ENCODE results near the gene GMPS. TPM values are rescaled to one million over a fixed set of nuclear protein-coding genes. Genes with fewer than 3 reads are reported as not detected.
"Not testable (repeated sequence)": the region's sequence is repeated elsewhere in the genome, so short reads cannot be mapped to it uniquely, and the experiment has no call there.

GMPS gene
- total and polyA plus RNA-seq, 12 donors = 10.2 to 34.5 (median 29.6) TPM

DNA sequence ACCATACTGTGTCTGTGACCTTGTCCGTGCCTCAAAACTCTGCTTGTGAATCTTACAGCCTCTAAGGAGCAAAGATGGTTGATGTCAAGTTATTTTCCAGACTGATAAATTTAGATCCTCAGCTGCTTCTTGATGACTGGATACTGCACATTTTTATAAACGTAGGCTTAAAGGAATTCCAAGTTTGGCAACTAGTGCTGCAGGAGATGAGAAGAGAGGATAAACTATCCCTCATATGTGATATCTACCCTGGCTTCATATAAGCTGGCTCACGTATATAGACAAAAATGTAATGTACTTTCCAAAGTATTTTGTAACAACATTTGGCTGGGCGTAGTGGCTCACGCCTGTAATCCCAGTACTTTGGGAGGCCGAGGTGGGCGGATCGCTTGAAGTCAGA lies 89.6 kb downstream of the GMPS start:
- 77% methylated on average over 8 of the region's 8 CpGs for WGBS, 2 donors
- Histone ChIP-seq H3K36me3 (no peaks in the 10 kb centered on the region), H3K27ac (peak overlapping the region in 1 of 10 donors; percentile 23), H3K4me3 (no peak overlapping the region), H3K27me3 (no peaks in the 10 kb centered on the region), H3K4me1 (no peaks in the 10 kb centered on the region), H3K9me3 (peaks cover 0 to 8% (median 0%) of the 10 kb centered on the region in 11 donors)
- intact Hi-C loops (cut with DNase I) = no loop called here
- TF ChIP-seq, protein P1, sequence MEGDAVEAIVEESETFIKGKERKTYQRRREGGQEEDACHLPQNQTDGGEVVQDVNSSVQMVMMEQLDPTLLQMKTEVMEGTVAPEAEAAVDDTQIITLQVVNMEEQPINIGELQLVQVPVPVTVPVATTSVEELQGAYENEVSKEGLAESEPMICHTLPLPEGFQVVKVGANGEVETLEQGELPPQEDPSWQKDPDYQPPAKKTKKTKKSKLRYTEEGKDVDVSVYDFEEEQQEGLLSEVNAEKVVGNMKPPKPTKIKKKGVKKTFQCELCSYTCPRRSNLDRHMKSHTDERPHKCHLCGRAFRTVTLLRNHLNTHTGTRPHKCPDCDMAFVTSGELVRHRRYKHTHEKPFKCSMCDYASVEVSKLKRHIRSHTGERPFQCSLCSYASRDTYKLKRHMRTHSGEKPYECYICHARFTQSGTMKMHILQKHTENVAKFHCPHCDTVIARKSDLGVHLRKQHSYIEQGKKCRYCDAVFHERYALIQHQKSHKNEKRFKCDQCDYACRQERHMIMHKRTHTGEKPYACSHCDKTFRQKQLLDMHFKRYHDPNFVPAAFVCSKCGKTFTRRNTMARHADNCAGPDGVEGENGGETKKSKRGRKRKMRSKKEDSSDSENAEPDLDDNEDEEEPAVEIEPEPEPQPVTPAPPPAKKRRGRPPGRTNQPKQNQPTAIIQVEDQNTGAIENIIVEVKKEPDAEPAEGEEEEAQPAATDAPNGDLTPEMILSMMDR (IDR thresholded peaks at IDR 0.05) = no peak
- ATAC-seq (peak in 3 of 8 donors; percentile 22 to 60 (median 25)), DNase-seq (no peak)

DNA sequence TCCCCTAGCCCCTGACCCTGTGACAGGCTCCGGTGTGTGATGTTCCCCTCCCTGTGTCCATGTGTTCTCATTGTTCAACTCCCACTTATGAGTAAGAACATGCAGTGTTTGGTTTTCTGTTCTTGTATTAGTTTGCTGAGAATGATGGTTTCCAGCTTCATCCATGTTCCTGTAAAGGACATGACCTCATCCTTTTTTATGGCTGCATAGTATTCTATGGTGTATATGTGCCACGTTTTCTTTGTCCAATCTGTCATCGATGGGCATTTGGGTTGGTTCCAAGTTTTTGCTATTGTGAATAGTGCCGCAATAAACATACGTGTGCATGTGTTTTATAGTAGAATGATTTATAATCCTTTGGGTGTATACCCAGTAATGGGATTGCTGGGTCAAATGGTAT lies 90.6 kb downstream of the GMPS start:
- intact Hi-C loops (cut with DNase I); ATAC-seq; H3K27me3 ChIP-seq; H3K4me3 ChIP-seq; H3K27ac ChIP-seq; H3K9me3 ChIP-seq; H3K36me3 ChIP-seq; DNase-seq; H3K4me1 ChIP-seq: not testable (repeated sequence)
- WGBS, 2 donors = 93 to 96% methylated on average over 5 of the region's 5 CpGs

DNA sequence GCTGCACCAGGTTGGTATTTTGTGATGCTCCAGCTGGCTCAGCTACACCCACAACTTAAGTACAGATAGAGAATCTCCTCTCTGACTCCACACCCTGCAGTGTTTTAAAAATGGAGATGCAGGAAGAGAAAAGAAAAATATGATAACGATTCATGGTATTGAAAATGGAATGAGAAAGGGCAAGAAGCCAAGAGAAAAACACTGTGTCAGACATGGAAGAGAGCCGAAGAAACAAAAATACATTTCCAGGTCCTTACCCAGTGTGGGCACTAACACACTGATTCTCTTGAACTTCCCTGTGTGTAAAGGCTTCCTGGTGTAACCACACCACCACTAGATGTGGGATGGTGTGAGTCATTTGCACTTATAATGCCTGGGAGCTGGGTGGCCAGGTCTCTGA lies 93.1 kb downstream of the GMPS start:
- Histone ChIP-seq H3K9me3 (peaks cover 0 to 5% (median 0%) of the 10 kb centered on the region in 11 donors), H3K27ac (no peak overlapping the region), H3K4me1 (no peaks in the 10 kb centered on the region), H3K4me3 (no peak overlapping the region), H3K27me3 (no peaks in the 10 kb centered on the region), H3K36me3 (no peaks in the 10 kb centered on the region)
- 54 to 61% methylated on average over 2 of the region's 2 CpGs for WGBS, 2 donors
- no peak for ATAC-seq
- DNase-seq = no peak
- intact Hi-C loops (cut with DNase I) = no loop called here
- TF ChIP-seq, protein P1 (IDR thresholded peaks at IDR 0.05) = no peak

DNA sequence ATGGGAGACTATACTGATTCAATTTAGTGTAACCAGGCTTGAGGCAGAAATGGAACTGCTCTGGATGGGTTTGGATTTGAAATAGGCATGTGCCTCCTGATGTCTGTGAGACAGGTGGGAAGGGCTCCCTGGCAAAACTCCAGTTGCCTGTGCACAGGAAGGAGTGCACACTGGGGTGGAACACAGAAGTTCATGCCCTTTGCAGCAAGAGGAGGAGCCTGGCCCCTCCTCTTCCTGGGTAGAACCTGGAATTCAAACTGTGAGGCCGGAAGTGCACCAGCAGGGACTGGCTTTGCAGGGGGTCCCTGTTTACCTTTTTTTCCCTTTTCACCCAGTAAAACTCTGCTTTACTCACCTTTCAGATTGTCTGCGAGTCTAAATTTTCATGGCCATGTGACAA lies 99.9 kb downstream of the GMPS start:
- intact Hi-C loops (cut with DNase I) = no loop called here
- Histone ChIP-seq H3K9me3 (no peaks in the 10 kb centered on the region), H3K27ac (no peak overlapping the region), H3K4me1 (no peaks in the 10 kb centered on the region), H3K27me3 (no peaks in the 10 kb centered on the region), H3K36me3 (no peaks in the 10 kb centered on the region), H3K4me3 (no peak overlapping the region)
- ATAC-seq (no peak), DNase-seq (no peak)
- 81 to 90% methylated on average over 2 of the region's 2 CpGs for WGBS, 2 donors
- TF ChIP-seq, protein P1 (IDR thresholded peaks at IDR 0.05) = no peak

DNA sequence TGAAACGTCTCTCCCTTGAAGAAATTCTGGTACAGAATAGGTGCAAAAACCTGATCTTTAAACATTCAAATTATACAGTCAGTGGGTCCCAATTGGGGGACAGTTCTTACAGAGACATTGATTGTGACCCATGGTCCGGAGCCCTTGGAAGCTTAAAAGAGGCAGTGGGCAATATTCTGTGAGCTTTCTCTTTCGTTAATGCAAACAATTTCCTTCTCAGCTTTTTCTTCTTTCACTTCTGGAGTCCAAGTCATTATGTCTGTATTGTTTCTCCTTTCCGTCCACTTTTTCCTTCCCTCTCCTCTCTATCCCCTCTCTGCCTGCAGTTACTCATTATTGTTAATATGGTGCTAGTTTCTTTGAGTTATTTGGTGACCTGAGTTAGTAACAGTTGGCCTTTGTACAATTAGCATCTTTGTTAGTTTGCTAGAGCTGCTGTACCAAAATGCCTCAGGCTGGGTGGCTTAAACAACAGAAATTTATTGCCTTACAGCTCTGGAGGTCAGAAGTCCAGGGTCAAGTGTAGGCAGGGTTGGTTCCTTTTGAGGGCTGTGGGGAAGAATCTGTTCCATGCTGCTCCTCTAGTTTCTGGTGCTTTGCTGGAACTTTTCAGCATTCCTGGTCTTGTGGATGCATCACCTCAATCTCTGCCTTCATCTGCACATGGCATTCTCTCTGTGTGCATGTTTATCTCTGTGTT lies 102.6 kb downstream of the GMPS start:
- Histone ChIP-seq H3K9me3 (no peaks in the 10 kb centered on the region), H3K4me1 (no peaks in the 10 kb centered on the region), H3K27ac (no peak overlapping the region), H3K4me3 (no peak overlapping the region), H3K36me3 (no peaks in the 10 kb centered on the region), H3K27me3 (no peaks in the 10 kb centered on the region)
- intact Hi-C loops (cut with DNase I) = no loop called here
- WGBS, 2 donors = 74 to 82% methylated on average over 4 of the region's 4 CpGs
- DNase-seq (no peak), ATAC-seq (no peak)
- TF ChIP-seq, protein P1 (IDR thresholded peaks at IDR 0.05) = no peak

Data from heart right ventricle (tissue), 16 donors.